Inflammatory macrophage treated with lipopolysaccharide for 4 hours (primary cell): ENCODE measurements around the gene S100A8.

Experiments used
- DNase-seq: peaks from one replicate; pipeline ENCODE4 v3.0.0-alpha.2; 2020

S100A8 gene

DNA sequence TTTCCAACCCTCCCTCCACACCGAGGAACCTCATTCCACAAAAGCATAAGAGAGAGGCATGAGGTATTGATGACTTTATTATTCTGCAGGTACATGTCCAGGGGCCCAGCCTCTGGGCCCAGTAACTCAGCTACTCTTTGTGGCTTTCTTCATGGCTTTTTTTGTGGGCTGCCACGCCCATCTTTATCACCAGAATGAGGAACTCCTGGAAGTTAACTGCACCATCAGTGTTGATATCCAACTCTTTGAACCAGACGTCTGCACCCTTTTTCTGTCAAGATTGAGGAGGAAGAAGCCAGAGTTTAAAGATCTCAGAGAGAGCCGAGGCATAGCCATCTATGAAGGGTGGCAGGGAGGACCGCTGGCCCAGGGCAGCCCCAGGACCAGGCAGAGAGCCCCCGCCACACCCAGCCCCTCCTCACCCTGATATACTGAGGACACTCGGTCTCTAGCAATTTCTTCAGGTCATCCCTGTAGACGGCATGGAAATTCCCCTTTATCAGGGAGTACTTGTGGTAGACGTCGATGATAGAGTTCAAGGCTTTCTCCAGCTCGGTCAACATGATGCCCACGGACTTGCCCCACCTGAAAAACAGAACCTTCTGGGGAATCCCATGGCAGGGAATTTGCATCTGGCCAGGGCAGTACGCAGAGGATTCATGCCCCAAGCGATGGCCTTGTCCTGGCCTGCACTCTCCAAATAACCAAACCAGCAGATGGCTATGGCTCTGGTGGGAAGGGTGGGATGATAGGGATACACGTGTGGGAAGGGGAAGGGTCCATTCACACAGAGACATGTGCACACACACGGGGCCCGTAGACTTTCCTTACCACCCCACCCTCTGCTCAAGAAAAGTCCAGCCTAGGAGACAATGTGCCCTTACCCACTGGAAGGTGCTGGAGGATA is 647 bp downstream of the S100A8 start:
- DNase-seq, result peak; percentile 47

DNA sequence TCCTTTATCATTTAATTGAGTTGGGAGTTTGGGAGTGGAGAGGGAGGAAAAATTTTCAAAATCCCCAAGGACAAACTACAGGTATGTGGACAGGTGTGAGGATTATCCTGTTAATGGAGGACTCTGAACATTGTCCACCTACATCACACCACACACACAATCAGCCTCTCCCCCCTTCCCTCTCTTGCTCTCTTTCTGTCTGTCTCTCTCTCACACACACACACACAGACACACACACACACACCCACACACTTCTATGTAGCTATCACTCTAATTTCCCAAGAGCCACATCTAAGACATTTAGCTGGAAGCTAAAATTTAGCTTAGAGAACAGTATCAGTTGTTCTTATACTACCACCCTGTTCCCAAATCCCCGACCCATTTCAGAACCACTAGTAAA is 1.5 kb downstream of the S100A8 start:
- DNase-seq, result peak; percentile 28

DNA sequence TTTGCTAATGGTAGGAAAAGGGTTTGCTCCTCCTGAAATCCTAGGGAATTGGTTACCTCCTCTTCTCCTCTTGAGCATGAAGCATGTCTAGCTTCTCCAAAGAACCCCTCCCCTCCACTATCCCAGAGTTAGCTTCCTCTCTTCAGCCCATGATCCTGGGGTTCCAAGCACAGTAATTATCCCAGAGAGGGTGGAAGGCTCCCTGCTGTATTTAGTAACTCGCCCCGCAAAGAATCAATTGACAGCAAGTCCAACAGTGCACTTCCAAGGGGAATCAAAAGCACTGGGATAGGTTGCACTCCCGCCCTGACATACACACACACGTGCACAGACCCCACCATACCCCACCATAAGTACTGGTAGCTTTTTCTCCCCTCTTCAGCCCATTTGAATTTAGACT is 3.1 kb downstream of the S100A8 start:
- DNase-seq, result no peak

DNA sequence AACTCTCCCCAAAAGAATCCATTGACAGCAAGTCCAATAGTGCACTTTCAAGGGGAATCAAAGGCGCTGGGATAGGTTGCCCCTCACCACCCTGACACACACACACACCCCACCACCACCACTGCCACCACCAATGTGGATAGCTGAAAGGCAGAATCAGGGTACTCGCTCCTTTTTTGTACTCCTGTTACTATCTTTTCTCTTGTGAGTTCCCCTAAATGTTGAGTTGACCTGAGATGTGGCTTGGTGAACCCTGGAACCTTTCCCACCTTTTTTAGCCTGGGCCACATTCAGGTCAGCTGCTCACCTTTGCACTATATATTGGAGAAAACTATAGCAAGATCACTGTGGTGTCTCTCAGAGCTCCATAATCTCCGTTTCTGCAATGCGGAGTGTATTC is 3.9 kb downstream of the S100A8 start:
- DNase-seq, result no peak

DNA sequence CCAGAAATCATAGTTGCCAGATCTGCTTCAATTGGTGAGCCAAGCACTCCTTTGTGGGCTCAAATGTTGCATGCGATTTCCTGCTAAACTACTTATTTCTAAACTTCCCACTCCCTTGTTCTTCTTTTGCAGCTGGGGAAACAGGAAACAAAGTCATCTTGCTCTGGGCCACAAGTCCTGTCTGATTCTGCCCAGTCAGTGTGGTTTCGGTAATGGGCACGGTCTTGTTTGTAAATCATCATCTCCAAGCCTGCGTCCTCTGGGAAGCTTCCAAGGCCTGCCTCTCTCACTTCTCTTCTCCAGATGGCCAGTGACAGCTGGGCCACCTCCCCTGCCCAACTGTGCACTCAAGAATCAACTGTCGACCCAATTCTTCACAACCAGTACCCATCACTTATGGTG is 4.4 kb downstream of the S100A8 start:
- peak; percentile 94 for DNase-seq

DNA sequence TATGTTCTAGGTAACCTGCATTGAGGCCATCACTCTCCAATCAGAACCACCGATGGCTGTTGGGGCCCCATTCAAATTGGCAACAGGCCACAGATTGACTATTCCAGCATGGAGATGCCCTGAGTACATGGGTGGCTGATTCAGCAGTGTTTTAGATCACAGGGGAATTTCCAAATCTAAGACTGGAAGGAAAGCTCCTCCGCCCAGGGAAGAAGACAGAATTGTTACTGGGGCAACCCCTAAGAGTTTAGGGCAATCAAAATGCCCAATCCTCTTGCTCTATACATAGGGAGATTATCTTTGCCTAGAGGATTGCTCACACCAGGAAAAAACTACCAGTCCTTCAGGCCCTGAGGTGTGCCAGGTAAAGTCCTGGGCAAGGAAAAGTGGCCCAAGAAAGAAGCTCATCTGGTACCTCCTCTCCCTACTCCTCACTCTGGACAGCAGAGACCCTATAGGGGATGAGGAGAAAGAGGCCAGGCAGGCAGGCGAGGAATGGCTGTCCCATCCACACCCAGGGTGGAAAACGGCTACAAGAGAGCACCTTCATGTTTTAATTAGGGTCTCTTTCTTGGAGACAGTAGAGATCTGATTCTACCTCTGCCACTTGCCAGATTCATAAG is 5.8 kb downstream of the S100A8 start:
- DNase-seq, result peak; percentile 78

DNA sequence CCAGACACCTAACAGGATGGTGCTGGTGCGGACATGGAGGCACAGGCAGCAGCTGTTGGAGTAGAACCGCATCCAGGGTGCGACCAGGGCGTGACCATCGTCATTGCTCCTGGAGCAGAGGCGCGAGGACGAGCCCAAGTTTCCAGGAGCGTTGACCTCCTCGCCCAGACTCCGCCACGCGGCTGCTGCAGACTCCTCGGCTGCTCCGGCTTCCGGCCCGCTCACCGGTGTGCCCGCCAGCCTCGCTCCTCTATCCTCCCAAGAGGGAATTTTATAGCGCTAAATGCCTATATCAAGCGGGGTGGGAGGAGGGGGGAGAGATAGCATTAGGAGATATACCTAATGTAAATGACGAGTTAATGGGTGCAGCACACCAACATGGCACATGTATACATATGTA is 10.2 kb downstream of the S100A8 start:
- DNase-seq, result no peak

DNA sequence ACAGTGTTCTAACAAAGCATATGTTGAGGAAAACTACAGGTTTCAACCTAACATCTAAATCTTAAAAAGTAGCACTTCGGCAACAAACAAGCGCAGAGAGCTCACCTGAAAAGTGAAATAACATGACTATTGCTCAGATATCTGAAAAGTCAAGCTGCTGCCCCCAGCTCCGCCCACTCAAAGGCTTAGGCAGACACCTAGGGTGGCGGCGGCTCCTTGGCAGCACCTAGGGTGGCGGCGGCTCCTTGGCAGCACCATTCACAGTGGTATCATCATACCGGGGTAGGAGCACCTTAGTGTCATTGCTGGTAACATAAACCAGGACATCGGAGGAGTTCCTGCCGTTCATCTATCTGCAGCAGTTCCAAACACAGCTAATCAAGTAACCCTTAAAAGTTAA is 11.3 kb downstream of the S100A8 start:
- no peak for DNase-seq

DNA sequence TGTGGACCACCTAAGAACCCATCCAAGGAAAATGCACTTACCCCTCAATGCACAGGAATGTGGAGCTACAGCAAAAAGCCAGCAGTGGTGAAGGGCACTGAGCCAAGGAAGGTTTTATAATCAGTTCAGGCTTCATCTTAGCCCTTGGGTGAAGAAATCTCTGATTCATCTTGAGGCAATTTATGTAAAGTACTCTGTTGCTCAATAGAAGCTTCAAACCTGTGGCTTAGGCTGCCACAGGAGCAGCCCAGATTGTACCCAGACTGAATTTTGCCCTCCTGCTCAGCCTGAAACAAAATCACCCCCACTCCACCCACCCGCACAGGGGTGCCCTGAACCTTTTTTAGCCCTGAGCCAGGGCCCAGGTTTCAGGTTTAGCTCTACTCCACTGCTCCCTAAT is 15.4 kb downstream of the S100A8 start, which contains the start of gene S100A12:
Gene S100A12 (minus strand): TSS at position 111 of the 400 bp plus-strand sequence. CDS start 1,029 bp downstream, outside the sequence.
- peak; percentile 93 for DNase-seq

DNA sequence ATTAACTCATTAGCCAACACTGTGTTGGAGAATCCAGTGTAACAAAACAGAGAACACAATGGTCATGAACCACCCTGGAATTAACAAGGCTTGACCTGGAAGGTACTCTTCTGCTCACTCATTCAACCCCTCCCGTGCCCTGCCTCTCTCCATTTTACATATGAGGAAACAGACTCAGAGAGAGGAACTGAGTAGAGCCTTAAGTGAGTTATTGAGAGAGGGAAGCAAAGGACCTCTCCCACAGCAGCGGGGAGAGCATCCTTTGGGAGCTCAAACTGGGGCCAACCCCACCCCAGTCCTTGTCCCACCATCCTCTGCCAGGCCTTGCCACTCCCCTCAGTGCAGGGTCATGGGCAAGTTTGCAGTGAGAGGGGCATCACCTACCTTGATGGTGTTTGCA is 16.8 kb downstream of the S100A8 start:
- DNase-seq, result peak; percentile 55

DNA sequence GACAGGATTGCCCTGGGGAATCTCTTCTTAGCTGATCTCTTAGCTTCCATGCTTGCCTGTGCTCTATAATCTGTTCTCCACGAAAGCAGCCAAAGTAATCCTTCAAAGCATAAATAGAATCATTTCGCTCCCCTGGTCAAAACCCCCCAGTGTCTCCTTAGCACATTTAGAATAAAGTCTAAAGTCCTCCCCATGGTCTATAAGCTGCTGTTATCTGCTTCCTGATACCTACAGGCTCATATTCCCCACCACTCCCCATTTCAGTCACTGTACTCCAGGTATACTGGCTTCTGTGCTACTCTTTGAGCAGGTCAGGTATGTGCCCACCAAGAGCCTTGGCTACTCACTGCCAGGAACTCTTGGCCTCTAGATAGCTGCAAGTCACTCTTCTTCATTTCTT is 18.3 kb downstream of the S100A8 start:
- DNase-seq, result no peak

DNA sequence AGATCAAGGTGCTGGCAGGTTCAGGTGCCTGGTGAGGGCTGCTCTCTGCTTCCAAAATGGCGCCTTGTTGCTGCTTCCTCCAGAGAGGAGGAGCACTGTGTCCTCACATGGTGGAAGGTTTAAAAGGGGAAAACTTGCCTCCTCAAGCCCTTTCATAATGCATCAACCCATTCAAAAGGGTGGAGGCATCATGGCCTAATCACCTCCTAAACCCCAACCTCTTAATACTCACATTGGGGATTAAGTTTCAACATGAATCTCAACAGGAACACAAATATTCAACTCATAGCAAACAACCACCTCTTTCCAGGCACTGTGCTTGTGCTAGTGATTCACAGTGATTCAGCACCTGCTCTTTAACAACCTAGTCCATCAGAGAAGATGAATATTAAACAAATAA is 19.6 kb downstream of the S100A8 start:
- no peak for DNase-seq

DNA sequence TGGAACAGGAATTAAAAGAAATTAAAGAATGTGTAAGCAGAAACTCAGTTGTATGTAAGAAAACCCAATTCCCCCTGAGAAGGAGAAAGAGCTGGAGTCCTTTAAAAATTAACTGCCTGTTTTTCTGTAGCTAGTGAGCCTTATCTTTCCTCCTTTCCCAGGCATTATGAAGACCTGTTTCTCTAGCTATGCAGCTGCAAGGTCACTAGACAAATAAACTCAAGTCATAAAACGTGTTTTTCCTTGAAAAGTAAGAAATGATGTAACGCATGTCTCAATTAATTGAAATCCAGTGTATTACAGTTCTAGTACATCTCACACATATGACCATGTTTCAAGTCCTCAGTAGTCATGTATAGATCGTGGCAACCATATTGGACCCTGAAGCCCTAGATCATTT is 20.7 kb downstream of the S100A8 start:
- no peak for DNase-seq

DNA sequence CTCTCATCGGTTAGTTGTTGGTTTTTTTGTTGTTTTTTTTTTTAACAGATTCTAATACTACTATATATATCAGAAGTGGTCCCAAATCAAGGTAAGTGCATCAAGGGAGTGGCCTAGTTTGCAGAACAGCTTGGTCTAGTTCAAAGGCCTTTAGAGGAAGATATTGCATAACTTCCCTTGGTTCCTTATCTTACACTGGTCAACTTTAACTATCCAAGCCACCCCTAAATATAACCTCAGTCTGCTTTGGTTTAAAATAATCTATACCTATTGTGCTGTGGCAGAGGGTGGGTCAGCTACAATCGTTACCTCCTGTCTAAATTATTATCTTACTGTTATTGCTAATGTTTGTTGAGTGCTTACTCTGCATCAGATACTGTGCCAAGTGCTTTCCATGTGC is 22.4 kb downstream of the S100A8 start:
- DNase-seq, result no peak

DNA sequence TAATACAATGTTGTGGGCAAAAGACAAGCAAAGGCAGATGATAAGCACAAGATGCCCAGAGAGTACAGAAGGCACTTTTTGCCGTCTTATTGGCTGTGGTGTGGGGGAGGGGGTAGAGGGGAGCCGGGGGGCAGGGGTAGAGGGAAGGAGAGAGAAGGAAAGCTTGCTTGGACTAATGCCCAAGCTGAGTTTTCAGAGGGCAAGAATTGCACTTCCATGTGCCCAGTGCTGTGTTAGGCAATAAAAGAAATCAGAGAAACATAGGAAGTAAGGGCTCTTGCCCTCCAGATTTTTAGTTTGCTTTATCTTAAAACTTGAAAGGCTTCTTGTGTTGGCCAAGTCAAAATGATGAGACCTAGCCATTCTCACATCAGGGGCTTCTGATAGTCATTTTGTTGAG is 23.8 kb downstream of the S100A8 start:
- DNase-seq, result no peak

DNA sequence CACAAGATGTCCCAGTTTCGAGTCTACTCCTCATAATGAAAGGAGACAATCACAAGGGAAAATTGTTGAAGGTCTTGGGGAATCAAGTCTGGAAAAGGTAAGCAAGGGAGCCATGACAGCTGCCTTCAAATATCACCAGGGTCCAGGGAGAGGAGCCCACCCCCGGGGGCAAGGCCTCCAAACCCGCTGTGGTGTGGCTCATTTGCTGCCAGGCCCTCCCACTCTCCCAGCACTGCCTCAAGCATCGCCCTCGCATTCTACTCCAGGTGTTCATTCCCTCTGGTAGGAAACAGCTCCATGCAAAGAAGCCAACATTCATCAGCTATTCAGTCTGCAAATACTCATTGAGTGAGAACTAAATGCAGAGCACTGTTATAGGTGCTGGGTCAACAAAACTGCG is 24.6 kb downstream of the S100A8 start:
- DNase-seq, result no peak

DNA sequence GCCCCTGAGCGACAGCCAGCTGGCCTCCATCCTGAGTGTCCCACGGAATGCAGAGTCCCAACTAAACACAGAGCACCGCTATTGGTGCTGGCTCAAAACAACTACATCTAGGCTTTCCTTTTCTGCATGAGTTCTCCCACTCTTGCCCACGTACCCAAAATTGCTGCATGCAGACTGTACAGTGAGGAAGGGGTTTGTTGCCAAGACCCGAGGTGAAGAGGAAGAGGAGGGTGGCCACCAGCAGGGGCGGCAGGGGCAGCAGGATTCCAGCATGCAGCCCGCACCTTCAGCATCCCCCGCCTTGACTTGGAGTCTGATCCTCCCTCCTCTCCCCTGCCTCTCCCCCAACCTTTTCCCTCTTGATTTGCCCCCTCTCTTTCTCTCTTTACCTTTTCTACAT is 25.2 kb downstream of the S100A8 start:
- no peak for DNase-seq

DNA sequence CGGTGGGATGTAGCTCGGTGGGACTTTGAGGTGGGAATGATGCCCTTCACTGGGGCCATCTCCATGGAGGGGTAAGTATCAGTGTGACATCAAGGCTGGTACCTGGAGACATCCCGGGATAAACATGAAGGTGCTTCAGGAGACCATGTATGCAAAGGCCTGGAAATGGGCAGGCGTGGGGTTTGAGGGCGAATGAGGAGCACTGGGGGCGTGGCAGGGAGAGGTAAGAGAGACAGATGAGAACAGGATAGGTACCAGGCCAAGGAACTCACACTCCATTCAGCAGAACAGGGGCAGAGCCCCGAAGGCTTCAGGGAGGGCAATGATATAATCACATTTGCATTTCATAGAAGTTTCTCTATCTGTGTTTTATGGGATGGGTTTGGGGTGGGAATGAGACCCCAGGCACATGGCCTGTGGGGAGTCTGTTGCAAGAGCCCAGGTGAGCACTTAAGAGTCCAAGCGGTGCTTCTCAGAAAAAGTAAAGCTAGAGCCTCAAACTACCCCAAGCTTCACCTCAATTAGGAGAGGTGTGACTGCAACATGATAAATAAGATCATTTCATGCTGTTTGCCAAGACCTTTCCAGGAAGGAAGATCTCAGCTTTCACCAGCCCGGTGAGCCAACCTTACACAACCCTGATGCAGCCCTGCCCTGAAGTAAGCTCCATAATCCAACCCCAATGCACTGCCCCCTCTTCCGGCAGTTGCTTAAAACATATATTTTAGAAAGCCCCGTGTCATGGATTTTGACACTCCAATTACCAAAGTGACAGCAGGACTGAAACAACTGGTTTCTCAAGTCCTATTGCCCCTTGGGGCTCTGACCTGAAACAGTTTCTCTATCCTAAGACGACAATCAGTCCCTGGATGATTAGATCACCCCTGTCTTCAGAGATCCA is 25.9 kb downstream of the S100A8 start:
- peak; percentile 86 for DNase-seq

DNA sequence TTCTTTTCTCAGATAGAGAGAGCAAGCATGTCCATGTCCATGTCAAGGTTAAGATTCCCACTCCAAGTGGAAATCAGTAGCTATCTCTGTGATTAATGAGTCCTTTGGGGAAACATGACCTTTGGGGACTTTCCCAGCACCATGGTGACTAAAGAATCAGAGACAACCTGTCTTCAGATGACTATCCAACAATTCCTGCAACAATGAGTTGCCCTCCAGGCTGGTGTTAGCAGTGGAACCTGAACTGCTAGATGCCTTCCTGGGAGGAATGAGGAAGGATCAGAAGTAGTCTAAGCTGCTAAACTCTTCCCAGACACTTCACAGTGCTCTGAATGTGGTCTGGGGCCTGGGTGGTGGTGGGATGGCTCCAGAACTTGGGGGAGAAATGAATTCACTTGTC is 26.7 kb downstream of the S100A8 start:
- DNase-seq, result peak; percentile 64

DNA sequence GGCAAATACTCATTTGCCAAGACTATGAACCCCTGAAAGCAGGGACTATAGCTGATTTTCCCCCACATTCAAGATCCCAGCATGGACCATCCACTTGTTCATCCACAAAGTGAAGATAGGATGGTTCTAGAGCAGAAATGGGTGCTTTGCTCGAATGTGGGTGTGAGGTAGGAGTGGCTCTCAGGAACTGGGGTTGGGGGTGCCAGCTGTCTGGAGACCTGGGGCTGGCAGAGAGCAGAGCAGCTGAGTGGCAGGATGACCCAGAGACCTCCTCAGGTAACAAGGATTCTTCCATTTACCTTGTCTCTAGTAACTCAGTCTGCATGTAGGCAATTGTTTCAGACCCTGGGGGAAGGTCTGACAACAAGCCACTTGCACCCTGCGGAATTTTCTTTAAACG is 27.2 kb downstream of the S100A8 start:
- DNase-seq, result no peak

DNA sequence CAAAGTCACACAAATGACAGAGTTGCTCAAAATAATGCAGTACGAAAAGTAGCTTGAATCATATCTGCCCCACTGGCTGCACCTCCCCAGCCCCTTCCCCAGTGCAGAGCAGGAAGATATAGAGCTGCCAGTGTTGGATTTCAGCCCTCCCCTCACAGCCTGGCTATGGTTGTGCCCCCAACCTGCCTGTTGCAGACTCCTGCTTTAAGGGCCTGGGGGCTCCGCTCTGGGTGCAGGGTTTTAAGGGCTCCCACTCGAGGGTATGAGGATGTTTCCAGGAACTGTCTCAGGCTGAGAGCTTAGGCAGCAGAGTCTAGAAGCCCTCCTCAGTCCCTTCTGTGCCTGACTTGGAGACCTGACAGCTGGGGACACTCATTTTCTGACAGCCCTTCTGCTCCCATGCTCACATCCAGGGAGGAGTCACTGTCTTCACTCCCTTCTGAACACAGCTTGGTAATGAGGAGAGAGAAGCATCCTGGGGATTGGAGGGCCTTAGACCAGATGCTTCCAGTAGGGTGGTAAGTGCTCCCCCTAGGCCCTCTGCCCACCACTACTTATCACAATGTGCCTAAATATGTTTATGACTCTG is 28.6 kb downstream of the S100A8 start:
- no peak for DNase-seq

DNA sequence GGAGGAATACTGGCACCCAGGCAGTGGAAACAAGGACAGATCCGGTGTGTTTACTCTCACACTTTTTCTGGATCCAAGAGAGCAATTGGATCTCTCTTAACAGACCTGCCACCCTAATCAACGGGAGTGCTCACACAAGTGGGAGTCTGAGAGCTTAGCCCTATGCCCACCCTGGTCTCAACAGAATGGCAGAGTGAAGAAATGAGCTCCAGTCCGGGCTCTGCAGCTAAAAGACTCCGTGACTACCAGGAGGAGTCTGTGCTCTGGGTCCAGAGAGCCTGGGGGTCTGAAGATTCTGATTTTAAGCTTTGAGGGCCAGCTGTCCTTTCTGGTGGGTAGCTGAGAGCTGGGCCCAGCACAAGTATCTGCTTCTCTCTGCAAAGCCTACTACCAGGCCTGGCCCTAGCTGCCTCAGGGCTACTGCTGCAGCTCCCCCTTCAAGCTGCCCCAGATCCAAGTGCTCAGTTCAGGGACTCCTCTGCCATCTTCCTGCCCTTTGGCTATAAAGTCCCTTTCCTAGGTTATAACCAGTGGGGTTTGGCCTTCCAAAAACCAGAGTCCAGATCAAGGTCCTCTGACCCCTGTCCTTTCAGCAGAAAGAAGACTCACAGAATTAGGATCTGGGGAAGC is 29.3 kb downstream of the S100A8 start:
- DNase-seq, result no peak
